Measurements from ENCODE around the gene ADRA1B.

DNA sequence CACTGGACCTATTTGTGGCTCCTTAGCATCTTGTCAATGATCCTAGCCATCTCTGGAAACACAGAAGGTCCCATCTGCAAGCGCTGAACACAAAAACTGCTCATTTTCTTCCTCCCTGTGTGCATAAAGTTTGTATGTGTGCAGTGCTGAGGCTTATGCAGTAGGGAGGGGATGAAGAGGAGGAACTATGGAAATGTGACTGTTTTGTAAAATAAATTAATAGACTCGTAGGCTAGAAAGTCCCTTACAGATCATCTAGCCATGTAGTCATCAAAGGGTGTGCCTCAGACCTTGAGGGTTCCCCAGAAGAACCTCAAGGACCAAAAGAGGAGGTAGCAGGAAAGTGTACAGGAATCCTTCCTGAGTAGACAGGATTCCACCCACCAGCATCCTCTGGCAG is 34.3 kb upstream of the ADRA1B start:
- TF ChIP-seq POLR2AphosphoS5 (IDR thresholded peaks at IDR 0.05; ENCODE audit: borderline replicate concordance, low read depth, low read length), result no peak
- TF ChIP-seq EZH2 (IDR thresholded peaks at IDR 0.05), result no peak
- TF ChIP-seq FOXP2 (optimal IDR thresholded peaks at IDR 0.05; ENCODE audit: control extremely low read depth, extremely low read length, insufficient read depth), result no peak
